H1 (cell line): ENCODE data around the gene CHCHD3. TPM values are rescaled to one million over a fixed set of nuclear protein-coding genes. Genes with fewer than 3 reads are reported as not detected.

Experiments
- CTCF ChIA-PET: fragments of 300-600 bp; sonication (Branson Sonifier 250); formaldehyde crosslinking; loops from one replicate; lab custom pipeline; 2021; ENCODE audit not compliant: partially characterized antibody; lab: Charles Lee
- POLR2A ChIA-PET: fragments of 300-600 bp; sonication (Branson Sonifier 250); formaldehyde crosslinking; loops from one replicate; lab custom pipeline; 2021; ENCODE audit warnings: inconsistent platforms; ENCODE audit not compliant: partially characterized antibody; lab: Charles Lee
- DNase-seq, 2 experiments: peaks; one replicate each; pipeline versions ENCODE4 v3.0.0 to v3.0.0-alpha.2; 2010 to 2022; ENCODE audit warnings: low spot score in 2 of 2, low read depth in 1 of 2, mixed read lengths in 1 of 2
- FAIRE-seq: peaks from 2 replicates; lab custom pipeline; 2011; peaks lifted over from hg19 to GRCh38; lab: Jason Lieb, UNC
- H2AFZ ChIP-seq: 2 replicates; pipeline ENCODE4 v1.8.1; 2012; ENCODE audit warnings: low read length, inconsistent platforms
- H2AK5ac ChIP-seq: 2 replicates; pipeline ENCODE4 v1.6.1; 2013; ENCODE audit warnings: low read depth, low read length
- H2BK120ac ChIP-seq: replicated peaks from 2 replicates; pipeline ENCODE3; 2013; ENCODE audit warnings: low read depth, low read length, inconsistent platforms
- H2BK12ac ChIP-seq: 2 replicates; pipeline ENCODE4 v1.6.1; 2013; ENCODE audit warnings: low read depth, low read length
- H2BK15ac ChIP-seq: 2 replicates; pipeline ENCODE4 v1.6.1; 2013; ENCODE audit warnings: low read length
- H2BK20ac ChIP-seq: 2 replicates; pipeline ENCODE4 v1.6.1; 2013; ENCODE audit warnings: low read length
- H2BK5ac ChIP-seq: 2 replicates; pipeline ENCODE4 v1.6.1; 2013; ENCODE audit warnings: low read depth, low read length
- H3K14ac ChIP-seq: 2 replicates; pipeline ENCODE4 v1.6.1; 2013; ENCODE audit warnings: inconsistent platforms; ENCODE audit not compliant: insufficient read length
- H3K18ac ChIP-seq: 2 replicates; pipeline ENCODE4 v1.6.1; 2013; ENCODE audit warnings: low read length; ENCODE audit errors: extremely low read depth
- H3K23ac ChIP-seq: 2 replicates; pipeline ENCODE4 v1.6.1; 2013; ENCODE audit warnings: inconsistent platforms; ENCODE audit not compliant: insufficient read length
- H3K23me2 ChIP-seq: 2 replicates; pipeline ENCODE4 v1.6.1; 2013; ENCODE audit warnings: low read depth, low read length
- H3K27ac ChIP-seq: 2 replicates; pipeline ENCODE4 v1.6.1; 2011; ENCODE audit warnings: low read depth, low read length, inconsistent platforms
- H3K27me3 ChIP-seq, 4 experiments: replicated peaks in 1 of 4; 1 replicate in 1 of 4; 2 replicates in 3 of 4; pipeline versions ENCODE4 v1.6.1 to v1.8.1; 2011 to 2013; ENCODE audit warnings: low read length in 3 of 4, mild to moderate bottlenecking in 3 of 4, inconsistent platforms in 2 of 4, mixed read lengths in 2 of 4, moderate library complexity in 1 of 4; ENCODE audit not compliant: control insufficient read depth in 3 of 4, insufficient read depth in 3 of 4; ENCODE audit errors: extremely low read depth in 1 of 4
- H3K36me3 ChIP-seq, 4 experiments: 2 replicates each; pipeline versions ENCODE4 v1.6.1 to v1.8.1; 2011 to 2013; ENCODE audit warnings: mild to moderate bottlenecking in 4 of 4, low read length in 3 of 4, moderate library complexity in 2 of 4, control low read depth in 1 of 4, inconsistent platforms in 1 of 4; ENCODE audit not compliant: insufficient read depth in 4 of 4, control insufficient read depth in 2 of 4
- H3K4ac ChIP-seq: replicated peaks from 2 replicates; pipeline ENCODE3; 2013; ENCODE audit warnings: low read length, low read depth, mixed read lengths, inconsistent platforms; ENCODE audit not compliant: insufficient read length
- H3K4me1 ChIP-seq, 4 experiments: replicated peaks in 1 of 4; 1 replicate in 1 of 4; 2 replicates in 3 of 4; pipeline versions ENCODE4 v1.6.1 to v1.8.1; 2011 to 2013; ENCODE audit warnings: low read length in 3 of 4, inconsistent platforms in 2 of 4, mixed read lengths in 1 of 4; ENCODE audit not compliant: insufficient read depth in 4 of 4, control insufficient read depth in 3 of 4
- H3K4me2 ChIP-seq, 2 experiments: 2 replicates each; pipeline versions ENCODE4 v1.6.1 to v1.8.1; 2011 to 2013; ENCODE audit warnings: low read depth in 2 of 2, low read length in 2 of 2, control low read depth in 1 of 2, inconsistent platforms in 1 of 2, mild to moderate bottlenecking in 1 of 2; ENCODE audit not compliant: insufficient read depth in 1 of 2
- H3K4me3 ChIP-seq, 4 experiments: fragments of 200-600, 300-600 bp in 1 of 4; sonication (generic), shearing (Covaris generic), sonication (Bioruptor Twin) in 1 of 4; 2 replicates each; pipeline versions ENCODE4 v1.5.1 to v1.8.1; 2011 to 2016; ENCODE audit warnings: low read length in 4 of 4, low read depth in 3 of 4, control low read depth in 2 of 4, inconsistent platforms in 2 of 4, mild to moderate bottlenecking in 2 of 4, mixed read lengths in 1 of 4, moderate library complexity in 1 of 4; ENCODE audit not compliant: insufficient read depth in 2 of 4; ENCODE audit errors: extremely low read depth in 1 of 4
- H3K56ac ChIP-seq: replicated peaks from 2 replicates; pipeline ENCODE3; 2013; ENCODE audit warnings: low read depth, mild to moderate bottlenecking, mixed read lengths, low read length, inconsistent platforms; ENCODE audit not compliant: insufficient read length
- H3K79me1 ChIP-seq: 2 replicates; pipeline ENCODE4 v1.6.1; 2013; ENCODE audit warnings: low read depth, low read length, control low read depth
- H3K79me2 ChIP-seq, 2 experiments: 2 replicates each; pipeline versions ENCODE4 v1.6.1 to v1.8.1; 2012 to 2013; ENCODE audit warnings: low read length in 2 of 2, mild to moderate bottlenecking in 2 of 2, inconsistent platforms in 1 of 2; ENCODE audit not compliant: insufficient read depth in 2 of 2, control insufficient read depth in 1 of 2
- H3K9ac ChIP-seq, 4 experiments: replicated peaks in 1 of 4; 1 replicate in 1 of 4; 2 replicates in 3 of 4; pipeline versions ENCODE4 v1.6.1 to v1.8.1; 2011 to 2013; ENCODE audit warnings: low read depth in 3 of 4, low read length in 3 of 4, control low read depth in 2 of 4, mild to moderate bottlenecking in 2 of 4, moderate library complexity in 2 of 4, inconsistent platforms in 1 of 4; ENCODE audit errors: extremely low read depth in 1 of 4
- H3K9me3 ChIP-seq, 2 experiments: 2 replicates each; pipeline versions ENCODE4 v1.6.1 to v1.8.1; 2012 to 2013; ENCODE audit warnings: mild to moderate bottlenecking in 2 of 2, moderate library complexity in 2 of 2, control low read depth in 1 of 2, inconsistent platforms in 1 of 2, low read depth in 1 of 2, low read length in 1 of 2, mixed read lengths in 1 of 2; ENCODE audit not compliant: insufficient read depth in 2 of 2
- H4K20me1 ChIP-seq, 2 experiments: replicated peaks in 1 of 2; 2 replicates each; pipeline versions ENCODE3 to v1.8.1; 2011 to 2013; ENCODE audit warnings: inconsistent platforms in 2 of 2, low read length in 2 of 2, mild to moderate bottlenecking in 1 of 2; ENCODE audit not compliant: insufficient read depth in 2 of 2, control insufficient read depth in 1 of 2
- H4K5ac ChIP-seq: 2 replicates; pipeline ENCODE4 v1.6.1; 2013; ENCODE audit warnings: low read length, low read depth, mixed read lengths, inconsistent platforms; ENCODE audit not compliant: insufficient read length
- H4K8ac ChIP-seq: 2 replicates; pipeline ENCODE4 v1.8.0; 2013; ENCODE audit warnings: mild to moderate bottlenecking, moderate library complexity, low read length, inconsistent platforms; ENCODE audit not compliant: insufficient read depth; ENCODE audit errors: extremely low read depth
- H4K91ac ChIP-seq: replicated peaks from 2 replicates; pipeline ENCODE3; 2013; ENCODE audit warnings: low read length, mixed read lengths, inconsistent platforms; ENCODE audit not compliant: insufficient read length
- BCL11A ChIP-seq, 2 experiments: IDR thresholded peaks; one replicate each; pipeline ENCODE4 v1.6.1; 2011; ENCODE audit warnings: low read depth in 2 of 2, low read length in 2 of 2, mild to moderate bottlenecking in 2 of 2
- BRCA1 ChIP-seq: IDR thresholded peaks from 2 replicates; pipeline ENCODE4 v1.6.1; 2012; ENCODE audit warnings: low read depth, low read length, improper control_type of control experiment
- CBX5 ChIP-seq: fragments of 300-800, 300-1000 bp; sonication (generic); IDR thresholded peaks from 2 replicates; pipeline ENCODE4 v1.7.1; 2016; ENCODE audit warnings: antibody characterized with exemption, low read length, low read depth
- CTBP2 ChIP-seq: IDR thresholded peaks from 2 replicates; pipeline ENCODE4 v1.7.0; 2011; ENCODE audit warnings: borderline replicate concordance, mild to moderate bottlenecking, moderate library complexity, mixed read lengths, low read length; ENCODE audit not compliant: insufficient read depth, insufficient read length
- GABPA ChIP-seq: IDR thresholded peaks from 2 replicates; pipeline ENCODE4 v1.6.1; 2011; ENCODE audit warnings: mild to moderate bottlenecking, low read length, moderate library complexity, borderline replicate concordance; ENCODE audit not compliant: insufficient read depth
- GTF2F1 ChIP-seq: IDR thresholded peaks from 2 replicates; pipeline ENCODE4 v1.6.1; 2012; ENCODE audit warnings: low read depth, low read length, improper control_type of control experiment, borderline replicate concordance
- KDM1A ChIP-seq: fragments of 200-600, 300-600 bp; sonication (generic); IDR thresholded peaks from 2 replicates; pipeline ENCODE4 v1.7.1; 2016; ENCODE audit warnings: mild to moderate bottlenecking, low read length, borderline replicate concordance
- KDM4A ChIP-seq: IDR thresholded peaks from one replicate; pipeline ENCODE4 v1.7.1; 2012; ENCODE audit warnings: low read depth, mild to moderate bottlenecking, moderate library complexity, low read length, inconsistent platforms; ENCODE audit not compliant: severe bottlenecking
- NANOG ChIP-seq: IDR thresholded peaks from 2 replicates; pipeline ENCODE4 v1.6.1; 2011; ENCODE audit warnings: low read length, low read depth, mild to moderate bottlenecking, inconsistent platforms; ENCODE audit not compliant: insufficient read depth, poor library complexity, severe bottlenecking
- POLR2AphosphoS5 ChIP-seq: IDR thresholded peaks from 2 replicates; pipeline ENCODE4 v1.6.1; 2011; ENCODE audit warnings: low read depth, low read length
- SP2 ChIP-seq: IDR thresholded peaks from 2 replicates; pipeline ENCODE4 v1.6.1; 2012; ENCODE audit warnings: mild to moderate bottlenecking, low read length, inconsistent platforms
- SUZ12 ChIP-seq: fragments of 200-600 bp; sonication (generic); IDR thresholded peaks from 2 replicates; pipeline ENCODE4 v1.6.1; 2012; ENCODE audit warnings: mild to moderate bottlenecking, inconsistent platforms, low read length, moderate library complexity, mixed read lengths
- TAF1 ChIP-seq: IDR thresholded peaks from 2 replicates; pipeline ENCODE4 v1.6.1; 2011; ENCODE audit warnings: mild to moderate bottlenecking, low read depth, low read length
- TCF12 ChIP-seq: IDR thresholded peaks from 2 replicates; pipeline ENCODE4 v1.6.1; 2011; ENCODE audit warnings: low read depth, mild to moderate bottlenecking, low read length
- TEAD4 ChIP-seq: IDR thresholded peaks from 2 replicates; pipeline ENCODE4 v1.6.1; 2012; ENCODE audit warnings: low read depth, low read length, inconsistent platforms, mixed read lengths
- WGBS, 2 experiments: shearing (Covaris generic) in 1 of 2; methylation state at CpG; one replicate each; pipeline versions ENCODE4 v1.1.6 to v1.1.7; 2013 to 2015; ENCODE audit warnings: low lambda C conversion rate in 2 of 2, mixed read lengths in 2 of 2, inconsistent platforms in 1 of 2, low coverage in 1 of 2, missing lambda C conversion rate in 1 of 2; ENCODE audit not compliant: insufficient replicate concordance in 2 of 2, insufficient coverage in 1 of 2, insufficient read length in 1 of 2; ENCODE audit errors: extremely low coverage in 1 of 2, missing lambda C conversion rate in 1 of 2; 5-methylcytosine and 5-hydroxymethylcytosine counted together
- polyA plus RNA-seq, 7 experiments: library from polyadenylated mRNA; depleted of rRNA in 3 of 7; stranded (reverse) in 5 of 7; unstranded in 2 of 7; fragments of >200 nt in 5 of 7; fragments of 200-250 nt in 2 of 7; gene quantifications; 1 replicate in 5 of 7; 2 replicates in 1 of 7; 4 replicates in 1 of 7; pipeline versions ENCODE4 v1.2.1 to v1.2.3, GENCODE V29; 2011 to 2013; ENCODE audit warnings: missing spikeins in 2 of 7, mixed read lengths in 2 of 7
- total RNA-seq: library from RNA; stranded (reverse); fragmentation: NEBNext Ultra II Directional; extraction: Animal tissue kit (Norgen Biotek cat#: 25700); gene quantifications from 2 replicates; pipeline ENCODE4 v1.2.1, GENCODE V29; 2021

CHCHD3 gene
- total and polyA plus RNA-seq, 2 of the 8 experiments (the other 6 are each of a cell fraction or from before 2014, with no cell fraction given) = 42.9 to 137 TPM

GRCh38 chr7:132879579-132879978, 202.3 kb downstream of the CHCHD3 start:
- Histone ChIP-seq H3K79me2 (peaks cover 0 to 27% of the 10 kb centered on the region in 2 experiments; a peak in 3 of 4 replicates), H3K4me1 (peaks cover 0 to 12% (median 8%) of the 10 kb centered on the region in 4 experiments; a peak in 5 of 7 replicates), H3K79me1 (no peaks in the 10 kb centered on the region), H2AK5ac (no peak overlapping the region), H3K4me3 (no peak overlapping the region), H3K9ac (no peak overlapping the region), H2BK15ac (no peak overlapping the region), H3K14ac (no peak overlapping the region), H2BK20ac (no peak overlapping the region), H3K27me3 (no peaks in the 10 kb centered on the region), H2BK12ac (no peak overlapping the region), H4K91ac (no peak overlapping the region), H2BK120ac (no peak overlapping the region), H2AFZ (no peak overlapping the region), H3K23me2 (no peaks in the 10 kb centered on the region), H3K56ac (no peak overlapping the region), H3K9me3 (no peaks in the 10 kb centered on the region), H3K23ac (no peak overlapping the region), H2BK5ac (no peak overlapping the region), H3K18ac (no peak overlapping the region), H3K4ac (no peak overlapping the region), H3K27ac (no peak overlapping the region), H3K4me2 (no peak overlapping the region), H4K20me1 (peaks cover 2 to 7% of the 10 kb centered on the region in 2 experiments), H3K36me3 (no peaks in the 10 kb centered on the region), H4K8ac (no peak overlapping the region), H4K5ac (no peak overlapping the region)
- ChIA-PET POLR2A (no interaction called here), CTCF (no interaction called here)
- FAIRE-seq (no peak), DNase-seq (no peak)
- 88% methylated on average over 7 of the region's 7 CpGs; no CpG with 5 or more reads in 1 of the 2 experiments for WGBS, 2 experiments
- TF ChIP-seq CBX5 = no peak
- no peak for TF ChIP-seq BCL11A (IDR thresholded peaks at IDR 0.05; ENCODE audit: low read depth in 2 of 2, low read length in 2 of 2)
- no peak for TF ChIP-seq TCF12
- TF ChIP-seq SUZ12 = no peak
- no peak for TF ChIP-seq TEAD4
- TF ChIP-seq TAF1 = no peak
- no peak for TF ChIP-seq KDM1A
- TF ChIP-seq BRCA1 = no peak
- TF ChIP-seq GABPA = no peak
- TF ChIP-seq POLR2AphosphoS5 = no peak
- TF ChIP-seq NANOG = no peak
- no peak for TF ChIP-seq CTBP2
- TF ChIP-seq GTF2F1 = no peak
- TF ChIP-seq SP2 = no peak
- TF ChIP-seq KDM4A = no peak
